Lower leg skin (tissue), 3 donors: ENCODE data around the gene P3H2.

Source experiments
- CTCF ChIP-seq, 3 donors: fragments of 450-650 bp; IDR thresholded peaks; one replicate each; pipeline ENCODE4 v1.5.1; 2016; ENCODE audit warnings: antibody characterized with exemption in 3 of 3, mild to moderate bottlenecking in 3 of 3, moderate library complexity in 2 of 3
- POLR2A ChIP-seq, 2 donors: fragments of 450-650 bp; IDR thresholded peaks; one replicate each; pipeline ENCODE4 v1.6.1; 2016 to 2017; ENCODE audit warnings: antibody characterized with exemption in 2 of 2, mild to moderate bottlenecking in 1 of 2, moderate library complexity in 1 of 2

- TF ChIP-seq CTCF (IDR thresholded peaks at IDR 0.05) (no peak), POLR2A (IDR thresholded peaks at IDR 0.05) (no peak)
Observed at GRCh38 chr3:189908646-189909045, 212.1 kb downstream of the P3H2 start.
